ENCODE measurements around the gene MANEAL.

MANEAL gene

DNA sequence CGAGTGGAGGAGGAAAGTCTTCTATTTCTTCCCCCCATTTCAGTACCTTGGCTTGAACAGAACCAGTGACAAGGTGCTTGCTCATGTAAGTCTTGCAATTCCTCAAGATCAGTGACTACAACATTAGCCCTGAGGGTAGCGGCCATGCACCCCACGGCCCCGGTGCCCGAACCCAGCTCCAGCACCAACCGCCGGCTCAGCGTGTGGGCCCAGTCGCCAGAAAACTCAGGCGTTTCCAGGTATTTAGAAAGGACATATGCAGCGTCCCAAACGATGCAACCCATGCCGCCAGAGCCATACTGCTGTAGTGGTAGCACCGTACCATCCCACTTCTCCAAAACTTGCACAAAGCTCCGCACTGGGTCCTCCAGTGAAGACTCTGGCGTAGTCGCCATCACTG lies 11.2 kb upstream of the MANEAL start:
- no peak for DNase-seq

DNA sequence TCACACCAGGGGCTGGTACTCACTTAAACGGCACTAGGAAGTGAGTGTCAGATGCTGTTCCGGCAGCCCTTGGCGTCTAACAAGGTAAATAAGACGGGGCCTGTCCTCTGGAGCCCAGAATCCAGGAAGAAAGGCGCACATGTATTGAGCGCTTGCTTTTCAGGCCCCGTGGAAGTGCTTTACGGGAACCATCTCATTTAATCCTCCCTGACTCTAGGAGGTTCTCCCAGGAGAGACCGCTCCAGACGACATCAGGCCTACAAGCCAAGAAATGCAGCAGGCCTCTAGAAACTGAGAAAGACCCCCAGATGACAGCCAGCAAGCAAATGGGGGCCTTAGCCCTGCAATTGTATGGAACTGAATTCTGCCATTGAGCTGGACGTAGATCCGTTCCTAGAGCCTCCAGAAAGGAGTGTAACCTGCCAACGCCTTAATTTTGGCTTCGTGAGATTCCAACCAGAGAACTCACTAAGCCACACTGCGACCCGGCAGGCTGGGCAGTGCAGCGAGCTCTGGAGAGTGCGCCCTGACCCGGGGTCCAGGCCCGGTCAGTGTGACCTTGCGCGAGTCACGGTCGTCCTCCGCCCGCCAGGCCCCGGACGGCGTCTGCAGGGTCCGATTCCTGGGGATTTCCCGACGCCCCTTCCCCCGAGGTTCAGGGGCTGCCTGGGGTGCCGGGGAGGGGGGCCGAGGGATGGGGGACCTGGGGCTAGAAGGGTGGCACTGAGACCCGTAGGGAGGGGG lies 532 bp upstream of the MANEAL start:
- DNase-seq, result no peak

DNA sequence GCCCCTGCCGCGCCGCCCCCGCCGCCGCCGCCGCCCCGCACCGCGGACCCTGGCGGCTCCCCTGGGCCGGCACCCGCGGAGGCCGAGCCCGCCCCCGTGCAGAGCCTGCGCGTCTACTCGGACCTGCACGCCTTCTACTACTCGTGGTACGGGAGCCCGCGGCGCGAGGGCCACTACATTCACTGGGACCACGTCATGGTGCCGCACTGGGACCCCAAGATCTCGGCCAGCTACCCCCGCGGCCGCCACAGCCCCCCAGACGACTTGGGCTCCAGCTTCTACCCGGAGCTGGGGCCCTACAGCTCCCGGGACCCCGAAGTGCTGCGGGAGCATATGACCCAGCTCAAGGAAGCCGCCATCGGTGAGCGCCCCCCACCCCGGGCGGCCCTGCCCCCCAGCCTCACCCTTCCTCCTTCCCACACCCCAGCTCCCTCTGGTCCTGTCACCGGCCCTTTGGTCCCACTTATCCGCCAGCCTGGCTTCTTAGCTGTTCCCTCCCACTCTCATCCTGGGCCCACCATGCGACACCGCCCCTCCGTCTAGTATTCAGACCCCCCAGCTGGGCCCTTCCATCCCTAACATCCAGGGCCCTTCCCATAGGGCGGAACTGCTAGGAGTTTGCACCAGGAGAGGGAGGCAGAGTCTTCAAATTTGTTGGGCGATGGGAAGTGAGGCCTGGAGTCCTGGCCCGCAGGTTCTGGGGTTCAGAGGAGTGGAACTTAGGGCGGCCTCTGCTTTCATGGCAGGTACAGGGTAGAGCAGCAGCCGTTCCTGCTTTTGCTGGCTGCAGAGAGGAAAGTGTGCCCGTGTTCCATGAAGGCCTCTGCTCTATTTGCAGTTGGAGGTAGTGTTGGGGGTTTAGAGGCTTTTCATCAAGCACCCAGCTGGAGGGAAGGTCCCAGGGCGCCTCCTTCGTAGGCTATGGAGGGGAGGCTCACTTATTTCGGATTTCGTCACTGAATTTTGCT lies 1.0 kb downstream of the MANEAL start:
- DNase-seq, result no peak

DNA sequence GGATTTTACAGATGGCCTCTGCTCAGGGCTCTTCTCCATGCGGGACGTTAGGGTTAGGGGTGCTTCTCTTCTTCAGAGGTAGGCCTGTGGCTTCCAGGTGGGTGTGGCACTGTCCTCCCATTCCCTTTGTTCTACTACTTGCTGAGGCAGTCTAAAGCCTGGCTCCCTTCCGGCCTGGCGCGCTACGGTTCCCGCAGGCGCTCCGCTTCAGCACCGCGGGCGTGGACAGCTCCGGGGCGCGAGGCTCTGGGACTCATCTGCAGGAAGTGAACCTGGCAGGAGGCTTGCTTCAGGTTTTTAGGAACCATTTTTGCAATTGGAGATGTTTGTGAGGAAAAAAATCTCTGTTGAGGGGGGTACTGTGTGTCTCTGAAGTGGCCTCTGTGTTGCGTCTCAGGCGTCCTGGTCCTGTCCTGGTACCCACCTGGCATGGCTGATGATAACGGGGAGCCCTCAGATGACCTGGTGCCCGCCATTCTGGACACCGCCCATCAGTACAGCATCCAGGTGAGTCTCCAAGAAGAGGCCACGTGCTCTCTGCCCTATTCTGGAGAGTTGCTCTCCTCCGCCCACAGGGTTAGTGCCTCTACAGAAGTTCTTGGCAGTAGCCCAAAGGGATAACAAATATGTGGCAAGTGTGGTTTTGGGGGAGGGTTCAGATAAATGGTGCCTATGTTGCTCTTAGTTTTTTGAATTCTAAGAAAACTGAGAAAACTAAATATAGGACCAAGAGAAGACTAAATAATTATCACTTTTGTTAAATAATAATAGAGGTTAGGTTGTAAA lies 1.9 kb downstream of the MANEAL start:
- DNase-seq, result peak in 2 of 4 experiments; percentile 10 to 29

DNA sequence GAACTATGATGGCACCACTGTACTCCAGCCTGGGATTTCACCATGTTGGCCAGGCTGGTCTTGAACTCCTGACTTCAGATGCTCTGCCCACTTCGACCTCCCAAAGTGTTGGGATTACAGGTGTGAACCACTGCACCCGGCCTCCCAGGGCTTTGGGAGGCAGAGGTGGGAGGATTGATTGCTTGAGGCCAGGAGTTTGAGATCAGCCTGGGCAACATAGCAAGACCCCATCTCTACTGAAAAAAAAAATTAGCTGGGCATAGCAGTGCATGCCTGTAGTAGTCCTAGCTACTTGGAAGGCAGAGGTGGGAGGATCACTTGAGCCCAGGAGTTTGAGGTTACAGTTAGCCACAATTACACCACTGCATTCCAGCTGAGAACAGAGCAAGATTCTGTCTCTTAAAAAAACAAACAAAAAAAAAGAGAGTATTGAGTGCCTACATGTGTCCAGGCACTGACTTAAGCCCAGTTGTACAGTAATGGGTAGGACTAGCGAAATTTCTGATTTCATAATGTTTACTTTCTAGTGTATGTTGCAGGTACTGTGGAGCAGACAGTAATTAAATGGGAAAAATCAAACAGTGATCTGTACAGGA lies 4.2 kb downstream of the MANEAL start:
- DNase-seq, result no peak

DNA sequence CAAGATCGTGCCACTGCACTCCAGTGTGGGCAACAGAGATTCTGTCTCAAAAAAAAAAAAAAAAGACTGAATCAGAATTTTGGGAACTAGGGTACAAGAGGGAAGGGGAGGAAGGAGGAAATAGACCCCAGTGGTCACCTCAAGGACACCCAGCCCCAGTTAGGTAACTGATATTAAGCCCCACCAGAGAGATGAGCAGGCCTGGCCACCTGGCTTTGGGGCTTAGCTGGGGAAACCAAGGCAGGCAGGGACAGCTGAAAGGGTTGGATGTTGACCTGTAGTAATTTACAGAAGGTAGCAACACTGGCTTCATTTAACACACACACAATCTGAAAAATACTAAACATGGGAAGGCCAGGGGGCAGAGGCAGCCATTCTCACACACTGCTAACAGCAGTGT lies 8.8 kb downstream of the MANEAL start:
- DNase-seq, result no peak

DNA sequence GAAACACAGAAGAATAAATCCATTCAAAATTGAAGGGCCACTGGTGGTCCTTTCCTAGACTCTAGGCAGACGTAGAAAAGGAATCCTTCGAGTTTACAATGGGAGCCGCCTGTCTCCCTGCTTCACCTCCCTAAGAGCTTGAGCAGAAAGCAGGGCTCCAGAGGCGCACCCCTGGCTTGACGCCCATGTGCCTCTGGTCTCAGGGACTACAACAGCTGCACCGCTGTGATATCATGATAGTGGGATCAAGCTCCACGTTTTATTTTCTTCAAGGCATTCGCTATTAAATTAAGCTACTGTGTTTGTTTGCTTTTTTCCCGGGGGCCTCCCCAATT lies 13.5 kb downstream of the MANEAL start:
- no peak for DNase-seq

DNA sequence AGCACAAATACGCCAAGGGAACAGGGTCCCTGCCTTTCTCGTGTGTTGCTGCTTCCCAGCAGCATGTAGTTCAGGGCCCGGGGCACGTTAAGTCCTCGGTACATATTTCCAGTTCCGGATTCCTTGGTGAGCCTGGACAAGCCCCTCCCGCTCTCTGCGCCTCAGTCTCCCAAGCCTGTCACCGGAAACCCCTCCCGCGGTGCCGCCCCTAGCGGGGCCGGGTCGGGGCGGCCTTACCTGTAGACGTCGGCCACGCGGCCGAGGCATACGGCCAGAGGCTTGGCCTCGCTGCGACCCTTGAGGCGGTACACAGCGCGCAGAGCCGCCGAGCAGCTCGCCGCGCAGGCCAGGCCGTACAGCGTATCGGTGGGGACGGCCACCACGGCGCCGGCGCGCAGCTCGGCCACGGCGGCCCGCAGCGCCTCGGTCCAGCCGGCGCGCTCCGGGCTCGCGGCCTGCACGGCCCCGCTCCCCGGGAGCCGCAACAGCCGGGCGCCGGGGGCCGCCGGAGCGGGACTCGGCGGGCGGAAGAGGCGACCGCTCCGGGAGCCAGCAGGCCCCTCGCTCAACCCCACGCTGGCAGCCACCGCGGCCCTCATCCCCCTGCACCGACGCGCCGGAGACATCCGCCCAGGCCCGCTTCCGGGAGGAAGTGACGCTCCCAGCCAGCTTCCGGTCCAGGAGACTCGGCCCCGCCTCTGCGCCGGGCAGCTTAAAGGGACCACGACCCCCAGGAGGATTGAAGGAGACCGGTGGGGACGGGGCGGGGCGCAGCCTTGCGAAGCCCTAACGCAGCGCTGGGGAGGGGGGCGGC lies 14.1 kb downstream of the MANEAL start, which contains the start of the genes C1orf122 and YRDC:
TSS of gene C1orf122 (plus strand) at position 236 of the 814 bp plus-strand sequence. CDS start 615 bp downstream, outside the sequence.
TSS of gene YRDC (minus strand) at position 654 of the 814 bp plus-strand sequence. CDS start at position 626, 28 bp downstream.
- peak; percentile 83 to 86 (median 86) for DNase-seq

DNA sequence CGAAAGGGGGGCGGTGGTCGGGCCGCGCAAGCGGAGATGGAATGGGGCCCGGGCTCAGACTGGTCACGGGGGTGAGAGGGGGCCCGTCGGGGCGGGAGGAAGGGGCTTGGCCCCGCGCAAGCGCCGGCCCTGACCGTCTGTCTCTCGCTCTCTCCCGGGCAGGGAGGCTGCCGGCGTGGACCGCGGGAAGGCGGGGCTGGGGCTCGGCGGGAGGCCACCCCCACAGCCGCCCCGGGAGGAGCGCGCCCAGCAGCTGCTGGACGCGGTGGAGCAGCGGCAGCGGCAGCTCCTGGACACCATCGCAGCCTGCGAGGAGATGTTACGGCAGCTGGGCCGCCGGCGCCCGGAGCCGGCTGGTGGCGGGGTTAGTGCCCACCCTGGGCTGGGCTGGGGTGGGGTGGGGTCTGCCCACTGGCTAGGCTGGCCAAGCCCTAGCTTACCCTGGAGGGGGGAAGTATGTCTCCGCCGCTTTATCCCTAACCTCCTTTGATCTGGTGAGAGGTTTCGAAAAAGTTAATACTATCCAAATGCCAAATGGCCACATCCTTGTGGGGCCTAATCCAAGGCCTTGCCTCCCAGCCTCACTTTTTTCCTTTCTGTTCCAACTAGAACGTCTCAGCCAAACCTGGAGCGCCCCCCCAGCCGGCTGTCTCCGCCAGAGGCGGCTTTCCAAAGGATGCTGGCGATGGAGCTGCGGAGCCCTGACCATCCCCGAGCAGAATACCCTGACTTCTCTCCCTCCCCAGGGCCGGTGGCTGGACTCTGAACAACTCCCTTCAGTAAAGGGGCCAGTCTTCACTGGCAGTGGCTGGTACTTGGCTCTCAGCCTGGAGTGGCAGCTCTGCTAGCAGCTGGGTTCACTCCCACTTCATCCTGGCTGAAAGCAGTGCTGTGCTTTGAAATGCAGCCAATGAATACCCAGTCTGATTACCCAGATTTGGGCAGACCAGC lies 15.0 kb downstream of the MANEAL start:
- DNase-seq, result peak in 1 of 4 experiments; percentile 46

DNA sequence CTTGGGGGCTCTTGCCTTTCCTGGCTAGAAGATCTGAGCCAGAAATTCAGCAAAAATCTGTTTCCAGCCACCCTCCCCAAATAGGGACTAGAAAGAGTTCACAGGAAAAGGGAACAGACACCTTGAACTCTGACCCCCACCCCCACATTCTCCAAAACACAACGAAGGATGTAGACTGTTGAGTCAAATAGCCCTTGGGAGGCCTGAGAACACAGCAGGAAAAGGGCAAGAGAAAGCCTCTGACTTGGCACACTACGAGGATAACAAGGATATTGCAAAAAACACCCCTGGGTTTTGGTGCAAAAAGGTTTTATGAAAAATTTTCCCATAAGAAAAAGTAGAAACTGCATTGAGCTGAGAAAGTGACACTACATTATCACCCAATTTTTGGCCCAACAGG lies 16.3 kb downstream of the MANEAL start:
- no peak for DNase-seq

DNA sequence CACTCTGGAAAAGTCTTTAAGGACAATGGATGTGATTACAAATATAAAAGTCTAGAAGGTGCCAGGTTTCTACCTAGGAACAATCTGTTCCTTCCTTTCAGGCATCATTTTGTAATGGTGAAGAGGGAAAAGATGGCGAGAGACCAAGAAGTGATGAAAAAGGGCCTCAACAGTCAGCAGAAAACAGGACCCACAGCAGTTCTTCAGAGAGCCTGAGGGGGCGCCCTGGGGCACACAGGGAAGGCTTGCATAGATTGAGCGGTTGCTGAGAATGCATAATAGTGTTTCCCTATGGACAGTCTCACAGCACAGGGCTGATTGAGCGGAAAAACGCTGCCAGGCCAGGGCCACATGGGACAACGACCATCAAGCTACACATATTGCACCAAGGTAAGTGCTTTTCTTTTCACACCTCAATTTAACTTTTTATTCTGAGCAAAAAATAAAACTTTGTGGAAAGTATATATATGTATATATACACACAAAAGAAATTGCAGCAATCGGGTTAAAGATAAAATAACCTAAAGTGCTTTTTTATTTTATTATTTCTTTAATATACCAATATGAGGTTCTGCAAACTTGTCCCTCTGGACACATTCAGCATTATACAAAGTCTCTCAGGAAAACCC lies 17.5 kb downstream of the MANEAL start:
- DNase-seq, result peak in 3 of 4 experiments; percentile 17 to 28 (median 28)

DNA sequence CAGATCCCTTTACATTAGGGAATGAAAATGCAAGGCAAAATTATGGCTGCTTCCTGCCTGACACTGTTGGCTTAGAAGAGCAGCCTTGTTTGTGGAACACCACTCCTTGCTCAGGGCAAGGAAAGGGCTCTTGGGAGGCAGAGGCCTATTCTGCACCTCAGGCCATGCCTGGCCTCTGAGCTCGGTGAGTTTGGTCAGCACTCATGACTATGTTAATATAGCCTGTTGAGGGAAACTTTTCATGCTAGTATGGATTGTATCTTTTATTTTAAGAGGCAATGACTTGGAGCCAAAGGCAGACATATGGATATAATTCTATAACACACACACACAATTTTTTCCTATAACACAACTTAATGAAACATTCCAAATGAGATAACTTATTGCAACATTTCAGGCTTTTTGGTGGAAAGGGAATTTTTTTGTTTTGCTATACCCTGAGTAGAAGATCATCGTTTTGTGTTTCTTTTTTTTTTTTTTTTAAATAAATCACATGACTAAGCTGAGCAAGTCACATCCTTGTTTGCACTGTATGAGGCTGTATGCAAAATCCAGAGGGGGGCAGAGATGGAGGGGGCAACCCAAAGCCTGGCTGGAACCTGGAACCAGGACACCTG lies 20.0 kb downstream of the MANEAL start:
- DNase-seq, result no peak

DNA sequence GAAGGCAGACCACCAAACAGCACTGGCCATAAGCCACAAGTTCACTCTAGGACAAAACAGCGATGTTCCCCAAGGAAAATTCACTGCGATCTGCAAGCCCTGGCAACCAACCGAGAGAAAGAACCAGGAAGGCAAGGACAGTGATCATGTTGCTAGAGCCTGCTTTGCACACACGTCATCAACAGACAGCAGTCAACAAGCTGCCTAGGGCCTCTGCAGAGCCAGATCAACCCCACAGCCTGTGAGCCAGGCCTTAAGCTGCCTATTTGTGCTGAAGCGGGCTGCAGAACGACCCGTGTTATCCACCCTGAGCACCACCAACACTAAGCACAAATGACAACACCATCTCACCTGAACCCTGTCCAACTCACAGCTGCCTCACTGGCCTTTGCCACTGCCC lies 20.6 kb downstream of the MANEAL start:
- DNase-seq, result no peak

DNA sequence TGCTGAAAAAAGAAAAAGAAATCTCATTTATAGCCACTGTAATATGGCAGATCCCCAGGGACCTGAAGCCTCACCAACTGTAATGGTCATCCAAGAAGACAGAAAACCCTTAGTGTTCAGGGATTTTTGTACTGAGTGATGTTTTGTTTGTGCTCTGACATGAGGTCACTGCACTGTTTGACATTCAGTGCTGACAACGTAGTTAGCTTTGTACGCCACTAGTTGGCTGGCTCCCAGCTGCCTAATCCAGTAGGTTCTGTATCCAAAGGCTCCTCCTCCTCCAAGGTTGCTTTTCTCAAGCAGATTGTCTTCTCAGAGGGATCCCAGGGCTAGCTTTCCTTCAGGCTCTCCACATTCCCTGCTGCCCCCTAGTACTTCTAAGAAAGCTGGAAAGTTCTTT lies 23.8 kb downstream of the MANEAL start:
- DNase-seq, result no peak

DNA sequence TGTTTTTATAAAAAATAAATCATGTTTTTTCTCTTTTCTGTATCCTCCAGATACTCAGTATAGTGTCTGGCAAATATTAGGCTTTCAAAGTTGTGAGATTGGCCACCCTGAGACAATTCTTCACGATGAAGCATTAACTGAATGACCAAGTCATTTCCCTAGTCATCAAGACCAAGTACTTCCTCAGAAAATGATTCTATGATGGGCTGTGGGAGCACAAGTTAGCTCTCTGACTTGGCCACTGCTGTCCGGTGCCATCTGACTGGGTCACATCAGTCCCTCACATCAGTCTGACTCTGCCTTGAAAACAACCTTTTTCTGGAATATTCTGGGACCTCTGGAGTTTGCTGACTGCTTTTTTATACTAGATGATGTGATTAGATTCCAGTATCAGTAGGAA lies 27.8 kb downstream of the MANEAL start:
- DNase-seq, result no peak

DNA sequence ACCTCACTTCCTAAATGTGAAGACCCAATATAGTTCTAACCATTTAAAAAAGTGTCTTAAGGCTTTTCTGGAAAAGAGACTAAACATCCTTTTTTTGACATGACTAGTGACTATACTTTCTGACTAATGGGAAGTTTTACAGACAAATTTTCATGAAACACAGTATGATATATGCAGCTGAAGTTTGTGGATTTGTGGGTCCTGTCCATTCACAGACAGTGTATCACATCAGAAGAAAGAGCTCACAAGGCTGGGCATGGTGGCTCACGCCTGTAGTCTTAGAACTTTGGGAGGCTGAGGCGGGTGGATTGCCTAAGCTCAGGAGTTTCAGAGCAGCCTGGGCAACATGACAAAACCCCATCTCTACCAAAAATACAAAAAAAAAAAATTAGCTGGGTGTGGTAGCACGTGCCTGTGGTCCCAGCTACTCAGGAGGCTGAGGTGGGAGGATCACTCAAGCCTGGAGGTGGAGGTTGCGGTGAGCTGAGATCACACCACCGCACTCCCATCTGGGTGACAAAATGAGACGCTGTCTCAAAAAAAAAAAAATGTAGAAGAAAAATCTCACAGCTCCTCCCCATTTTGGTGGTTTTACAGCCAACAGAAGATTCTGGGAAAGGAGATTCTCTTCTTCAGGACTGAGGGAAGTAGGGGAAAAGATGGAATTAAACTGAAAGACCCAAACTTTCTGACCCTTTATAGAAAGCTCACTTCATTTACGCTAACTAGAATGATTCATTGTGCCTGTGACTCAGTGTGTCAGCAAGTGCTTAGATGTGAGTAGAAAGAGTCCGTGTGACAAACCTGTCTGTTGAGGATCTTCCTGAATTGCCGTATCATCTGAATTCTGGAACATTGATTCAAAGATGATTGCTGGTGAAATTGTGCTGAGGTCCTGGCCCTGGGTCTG lies 29.5 kb downstream of the MANEAL start:
- no peak for DNase-seq

DNA sequence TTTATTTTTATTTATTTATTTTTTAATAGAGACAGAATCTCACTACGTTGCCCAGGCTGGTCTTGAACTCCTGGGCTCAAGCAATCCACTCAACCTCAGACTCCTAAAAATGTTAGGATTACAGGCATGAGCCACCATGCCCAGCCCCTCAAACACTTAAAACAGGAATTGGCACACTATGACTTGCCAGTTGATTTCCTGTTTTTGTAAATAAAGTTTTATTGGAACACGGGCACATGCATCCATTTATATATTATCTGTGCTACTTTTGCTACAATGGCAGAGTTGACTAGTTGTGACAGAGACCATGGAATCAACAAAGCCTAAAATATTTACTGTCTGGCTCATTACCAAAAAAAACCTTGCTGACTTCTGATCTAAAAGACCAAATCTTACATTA lies 30.4 kb downstream of the MANEAL start:
- no peak for DNase-seq

DNA sequence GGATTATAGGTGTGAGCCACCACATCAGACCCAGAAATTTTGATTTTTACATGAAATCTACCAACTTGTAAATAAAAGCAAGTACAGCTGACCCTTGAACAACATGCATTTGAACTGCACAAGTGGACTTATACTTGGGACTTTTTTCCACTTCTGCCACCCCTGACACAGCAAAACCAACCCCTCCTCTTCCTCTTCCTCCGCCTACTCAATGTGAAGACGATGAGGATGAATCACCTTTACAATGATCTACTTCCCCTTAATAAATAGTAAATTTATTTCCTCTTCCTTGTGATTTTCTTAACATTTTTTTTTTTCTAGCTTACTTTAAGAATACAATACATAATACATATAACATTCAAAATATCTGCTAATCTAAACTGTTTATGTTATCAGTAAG lies 31.9 kb downstream of the MANEAL start:
- no peak for DNase-seq

Measured in activated CD4-positive, CD25-positive, alpha-beta regulatory T cell (primary cell).